Measurements from ENCODE around the gene BLZF1. TPM values are rescaled to one million over a fixed set of nuclear protein-coding genes. Genes with fewer than 3 reads are reported as not detected.

Gene BLZF1
- total and polyA plus RNA-seq, 7 donors, result 9.9 to 49.5 (median 31.0) TPM

GRCh38 chr1:169360415-169360814 is 7.6 kb upstream of the BLZF1 start:
- no peak overlapping the region for H3K4me3 ChIP-seq
- WGBS, 2 donors, result 95% methylated on average over 1 of the region's 1 CpG
- H3K27ac ChIP-seq, result no peak overlapping the region
- no peak for DNase-seq
- H3K9me3 ChIP-seq, result no peaks in the 10 kb centered on the region
- H3K27me3 ChIP-seq, result no peaks in the 10 kb centered on the region
- intact Hi-C loops (cut with DNase I), result no loop called here
- TF ChIP-seq CTCF (IDR thresholded peaks at IDR 0.05) (no peak), POLR2AphosphoS5 (IDR thresholded peaks at IDR 0.05) (no peak), POLR2A (IDR thresholded peaks at IDR 0.05) (no peak), EP300 (IDR thresholded peaks at IDR 0.05) (no peak)
- H3K4me1 ChIP-seq, result no peaks in the 10 kb centered on the region
- H3K36me3 ChIP-seq, result no peaks in the 10 kb centered on the region

GRCh38 chr1:169361281-169361680 is 6.7 kb upstream of the BLZF1 start:
- WGBS, 2 donors, result 94 to 95% methylated on average over 7 of the region's 7 CpGs
- intact Hi-C loops (cut with DNase I), result no loop called here
- DNase-seq, result no peak
- H3K9me3 ChIP-seq, result no peaks in the 10 kb centered on the region
- no peak for TF ChIP-seq CTCF (IDR thresholded peaks at IDR 0.05)
- no peak for TF ChIP-seq POLR2AphosphoS5 (IDR thresholded peaks at IDR 0.05)
- TF ChIP-seq EP300 (IDR thresholded peaks at IDR 0.05), result no peak
- TF ChIP-seq POLR2A (IDR thresholded peaks at IDR 0.05), result no peak
- no peaks in the 10 kb centered on the region for H3K36me3 ChIP-seq
- no peak overlapping the region for H3K27ac ChIP-seq
- H3K27me3 ChIP-seq, result no peaks in the 10 kb centered on the region
- H3K4me1 ChIP-seq, result peaks cover 0 to 7% (median 2%) of the 10 kb centered on the region in 4 donors
- H3K4me3 ChIP-seq, result no peak overlapping the region

- intact Hi-C loops (cut with DNase I), result no loop called here
- no peak for TF ChIP-seq CTCF (IDR thresholded peaks at IDR 0.05)
- no peak for TF ChIP-seq POLR2A (IDR thresholded peaks at IDR 0.05)
- no peak for TF ChIP-seq POLR2AphosphoS5 (IDR thresholded peaks at IDR 0.05)
- TF ChIP-seq EP300 (IDR thresholded peaks at IDR 0.05), result no peak
Measured at GRCh38 chr1:169363046-169363730, 4.8 kb upstream of the BLZF1 start.

GRCh38 chr1:169364948-169365347 is 3.0 kb upstream of the BLZF1 start:
- no peak for DNase-seq
- Histone ChIP-seq H3K4me1 (peaks cover 2 to 32% (median 23%) of the 10 kb centered on the region in 4 donors), H3K36me3 (peaks cover 0 to 4% (median 1%) of the 10 kb centered on the region in 4 donors), H3K9me3 (no peaks in the 10 kb centered on the region), H3K27ac (no peak overlapping the region), H3K4me3 (no peak overlapping the region), H3K27me3 (no peaks in the 10 kb centered on the region)
- no peak for TF ChIP-seq POLR2AphosphoS5 (IDR thresholded peaks at IDR 0.05)
- no peak for TF ChIP-seq EP300 (IDR thresholded peaks at IDR 0.05)
- no peak for TF ChIP-seq CTCF (IDR thresholded peaks at IDR 0.05)
- TF ChIP-seq POLR2A (IDR thresholded peaks at IDR 0.05), result no peak
- intact Hi-C loops (cut with DNase I), result loop anchor here (5.0 kb wide), 3 partner anchors 122 to 1023 kb away; partner anchors contain the start of gene SLC19A2
- WGBS, 2 donors, result 96% methylated on average over 2 of the region's 2 CpGs

More at GRCh38 chr1:169363046-169363730, 4.8 kb upstream of the BLZF1 start:
- H3K4me3 ChIP-seq, result no peak overlapping the region
- no peaks in the 10 kb centered on the region for H3K9me3 ChIP-seq
- peaks cover 2 to 18% (median 12%) of the 10 kb centered on the region in 4 donors for H3K4me1 ChIP-seq
- 71 to 88% methylated on average over 5 of the region's 5 CpGs for WGBS, 2 donors
- DNase-seq, result no peak
- no peak overlapping the region for H3K27ac ChIP-seq
- H3K36me3 ChIP-seq, result no peaks in the 10 kb centered on the region
- no peaks in the 10 kb centered on the region for H3K27me3 ChIP-seq
